H1 (cell line): ENCODE results near the gene PGM2. TPM values are rescaled to one million over a fixed set of nuclear protein-coding genes. Genes with fewer than 3 reads are reported as not detected.

Experiments
- CTCF ChIA-PET: fragments of 300-600 bp; sonication (Branson Sonifier 250); formaldehyde crosslinking; loops from one replicate; lab custom pipeline; 2021; ENCODE audit not compliant: partially characterized antibody; lab: Charles Lee
- POLR2A ChIA-PET: fragments of 300-600 bp; sonication (Branson Sonifier 250); formaldehyde crosslinking; loops from one replicate; lab custom pipeline; 2021; ENCODE audit warnings: inconsistent platforms; ENCODE audit not compliant: partially characterized antibody; lab: Charles Lee
- DNase-seq, 2 experiments: peaks; one replicate each; pipeline versions ENCODE4 v3.0.0 to v3.0.0-alpha.2; 2010 to 2022; ENCODE audit warnings: low spot score in 2 of 2, low read depth in 1 of 2, mixed read lengths in 1 of 2
- FAIRE-seq: peaks from 2 replicates; lab custom pipeline; 2011; peaks lifted over from hg19 to GRCh38; lab: Jason Lieb, UNC
- H2AFZ ChIP-seq: 2 replicates; pipeline ENCODE4 v1.8.1; 2012; ENCODE audit warnings: low read length, inconsistent platforms
- H2AK5ac ChIP-seq: 2 replicates; pipeline ENCODE4 v1.6.1; 2013; ENCODE audit warnings: low read depth, low read length
- H2BK120ac ChIP-seq: replicated peaks from 2 replicates; pipeline ENCODE3; 2013; ENCODE audit warnings: low read depth, low read length, inconsistent platforms
- H2BK12ac ChIP-seq: 2 replicates; pipeline ENCODE4 v1.6.1; 2013; ENCODE audit warnings: low read depth, low read length
- H2BK15ac ChIP-seq: 2 replicates; pipeline ENCODE4 v1.6.1; 2013; ENCODE audit warnings: low read length
- H2BK20ac ChIP-seq: 2 replicates; pipeline ENCODE4 v1.6.1; 2013; ENCODE audit warnings: low read length
- H2BK5ac ChIP-seq: 2 replicates; pipeline ENCODE4 v1.6.1; 2013; ENCODE audit warnings: low read depth, low read length
- H3K14ac ChIP-seq: 2 replicates; pipeline ENCODE4 v1.6.1; 2013; ENCODE audit warnings: inconsistent platforms; ENCODE audit not compliant: insufficient read length
- H3K18ac ChIP-seq: 2 replicates; pipeline ENCODE4 v1.6.1; 2013; ENCODE audit warnings: low read length; ENCODE audit errors: extremely low read depth
- H3K23ac ChIP-seq: 2 replicates; pipeline ENCODE4 v1.6.1; 2013; ENCODE audit warnings: inconsistent platforms; ENCODE audit not compliant: insufficient read length
- H3K23me2 ChIP-seq: 2 replicates; pipeline ENCODE4 v1.6.1; 2013; ENCODE audit warnings: low read depth, low read length
- H3K27ac ChIP-seq: 2 replicates; pipeline ENCODE4 v1.6.1; 2011; ENCODE audit warnings: low read depth, low read length, inconsistent platforms
- H3K27me3 ChIP-seq, 4 experiments: replicated peaks in 1 of 4; 1 replicate in 1 of 4; 2 replicates in 3 of 4; pipeline versions ENCODE4 v1.6.1 to v1.8.1; 2011 to 2013; ENCODE audit warnings: low read length in 3 of 4, mild to moderate bottlenecking in 3 of 4, inconsistent platforms in 2 of 4, mixed read lengths in 2 of 4, moderate library complexity in 1 of 4; ENCODE audit not compliant: control insufficient read depth in 3 of 4, insufficient read depth in 3 of 4; ENCODE audit errors: extremely low read depth in 1 of 4
- H3K36me3 ChIP-seq, 4 experiments: 2 replicates each; pipeline versions ENCODE4 v1.6.1 to v1.8.1; 2011 to 2013; ENCODE audit warnings: mild to moderate bottlenecking in 4 of 4, low read length in 3 of 4, moderate library complexity in 2 of 4, control low read depth in 1 of 4, inconsistent platforms in 1 of 4; ENCODE audit not compliant: insufficient read depth in 4 of 4, control insufficient read depth in 2 of 4
- H3K4ac ChIP-seq: replicated peaks from 2 replicates; pipeline ENCODE3; 2013; ENCODE audit warnings: low read length, low read depth, mixed read lengths, inconsistent platforms; ENCODE audit not compliant: insufficient read length
- H3K4me1 ChIP-seq, 4 experiments: replicated peaks in 1 of 4; 1 replicate in 1 of 4; 2 replicates in 3 of 4; pipeline versions ENCODE4 v1.6.1 to v1.8.1; 2011 to 2013; ENCODE audit warnings: low read length in 3 of 4, inconsistent platforms in 2 of 4, mixed read lengths in 1 of 4; ENCODE audit not compliant: insufficient read depth in 4 of 4, control insufficient read depth in 3 of 4
- H3K4me2 ChIP-seq, 2 experiments: 2 replicates each; pipeline versions ENCODE4 v1.6.1 to v1.8.1; 2011 to 2013; ENCODE audit warnings: low read depth in 2 of 2, low read length in 2 of 2, control low read depth in 1 of 2, inconsistent platforms in 1 of 2, mild to moderate bottlenecking in 1 of 2; ENCODE audit not compliant: insufficient read depth in 1 of 2
- H3K4me3 ChIP-seq, 4 experiments: fragments of 200-600, 300-600 bp in 1 of 4; sonication (generic), shearing (Covaris generic), sonication (Bioruptor Twin) in 1 of 4; 2 replicates each; pipeline versions ENCODE4 v1.5.1 to v1.8.1; 2011 to 2016; ENCODE audit warnings: low read length in 4 of 4, low read depth in 3 of 4, control low read depth in 2 of 4, inconsistent platforms in 2 of 4, mild to moderate bottlenecking in 2 of 4, mixed read lengths in 1 of 4, moderate library complexity in 1 of 4; ENCODE audit not compliant: insufficient read depth in 2 of 4; ENCODE audit errors: extremely low read depth in 1 of 4
- H3K56ac ChIP-seq: replicated peaks from 2 replicates; pipeline ENCODE3; 2013; ENCODE audit warnings: low read depth, mild to moderate bottlenecking, mixed read lengths, low read length, inconsistent platforms; ENCODE audit not compliant: insufficient read length
- H3K79me1 ChIP-seq: 2 replicates; pipeline ENCODE4 v1.6.1; 2013; ENCODE audit warnings: low read depth, low read length, control low read depth
- H3K79me2 ChIP-seq, 2 experiments: 2 replicates each; pipeline versions ENCODE4 v1.6.1 to v1.8.1; 2012 to 2013; ENCODE audit warnings: low read length in 2 of 2, mild to moderate bottlenecking in 2 of 2, inconsistent platforms in 1 of 2; ENCODE audit not compliant: insufficient read depth in 2 of 2, control insufficient read depth in 1 of 2
- H3K9ac ChIP-seq, 4 experiments: replicated peaks in 1 of 4; 1 replicate in 1 of 4; 2 replicates in 3 of 4; pipeline versions ENCODE4 v1.6.1 to v1.8.1; 2011 to 2013; ENCODE audit warnings: low read depth in 3 of 4, low read length in 3 of 4, control low read depth in 2 of 4, mild to moderate bottlenecking in 2 of 4, moderate library complexity in 2 of 4, inconsistent platforms in 1 of 4; ENCODE audit errors: extremely low read depth in 1 of 4
- H3K9me3 ChIP-seq, 2 experiments: 2 replicates each; pipeline versions ENCODE4 v1.6.1 to v1.8.1; 2012 to 2013; ENCODE audit warnings: mild to moderate bottlenecking in 2 of 2, moderate library complexity in 2 of 2, control low read depth in 1 of 2, inconsistent platforms in 1 of 2, low read depth in 1 of 2, low read length in 1 of 2, mixed read lengths in 1 of 2; ENCODE audit not compliant: insufficient read depth in 2 of 2
- H4K20me1 ChIP-seq, 2 experiments: replicated peaks in 1 of 2; 2 replicates each; pipeline versions ENCODE3 to v1.8.1; 2011 to 2013; ENCODE audit warnings: inconsistent platforms in 2 of 2, low read length in 2 of 2, mild to moderate bottlenecking in 1 of 2; ENCODE audit not compliant: insufficient read depth in 2 of 2, control insufficient read depth in 1 of 2
- H4K5ac ChIP-seq: 2 replicates; pipeline ENCODE4 v1.6.1; 2013; ENCODE audit warnings: low read length, low read depth, mixed read lengths, inconsistent platforms; ENCODE audit not compliant: insufficient read length
- H4K8ac ChIP-seq: 2 replicates; pipeline ENCODE4 v1.8.0; 2013; ENCODE audit warnings: mild to moderate bottlenecking, moderate library complexity, low read length, inconsistent platforms; ENCODE audit not compliant: insufficient read depth; ENCODE audit errors: extremely low read depth
- H4K91ac ChIP-seq: replicated peaks from 2 replicates; pipeline ENCODE3; 2013; ENCODE audit warnings: low read length, mixed read lengths, inconsistent platforms; ENCODE audit not compliant: insufficient read length
- BCL11A ChIP-seq, 2 experiments: IDR thresholded peaks; one replicate each; pipeline ENCODE4 v1.6.1; 2011; ENCODE audit warnings: low read depth in 2 of 2, low read length in 2 of 2, mild to moderate bottlenecking in 2 of 2
- CHD1 ChIP-seq: IDR thresholded peaks from 2 replicates; pipeline ENCODE4 v1.6.1; 2012; ENCODE audit warnings: low read depth, low read length, improper control_type of control experiment
- JUND ChIP-seq: IDR thresholded peaks from 2 replicates; pipeline ENCODE4 v1.6.1; 2011; ENCODE audit warnings: mild to moderate bottlenecking, improper control_type of control experiment, low read length
- NRF1 ChIP-seq: IDR thresholded peaks from 2 replicates; pipeline ENCODE4 v1.6.1; 2011; ENCODE audit warnings: mild to moderate bottlenecking, low read depth, low read length, improper control_type of control experiment
- WGBS, 2 experiments: shearing (Covaris generic) in 1 of 2; methylation state at CpG; one replicate each; pipeline versions ENCODE4 v1.1.6 to v1.1.7; 2013 to 2015; ENCODE audit warnings: low lambda C conversion rate in 2 of 2, mixed read lengths in 2 of 2, inconsistent platforms in 1 of 2, low coverage in 1 of 2, missing lambda C conversion rate in 1 of 2; ENCODE audit not compliant: insufficient replicate concordance in 2 of 2, insufficient coverage in 1 of 2, insufficient read length in 1 of 2; ENCODE audit errors: extremely low coverage in 1 of 2, missing lambda C conversion rate in 1 of 2; 5-methylcytosine and 5-hydroxymethylcytosine counted together
- polyA plus RNA-seq, 7 experiments: library from polyadenylated mRNA; depleted of rRNA in 3 of 7; stranded (reverse) in 5 of 7; unstranded in 2 of 7; fragments of >200 nt in 5 of 7; fragments of 200-250 nt in 2 of 7; gene quantifications; 1 replicate in 5 of 7; 2 replicates in 1 of 7; 4 replicates in 1 of 7; pipeline versions ENCODE4 v1.2.1 to v1.2.3, GENCODE V29; 2011 to 2013; ENCODE audit warnings: missing spikeins in 2 of 7, mixed read lengths in 2 of 7
- total RNA-seq: library from RNA; stranded (reverse); fragmentation: NEBNext Ultra II Directional; extraction: Animal tissue kit (Norgen Biotek cat#: 25700); gene quantifications from 2 replicates; pipeline ENCODE4 v1.2.1, GENCODE V29; 2021
- TF ChIP-seq, protein P1 (sequence below): IDR thresholded peaks from 2 replicates; pipeline ENCODE4 v1.6.1; 2011; ENCODE audit warnings: low read depth, mild to moderate bottlenecking, low read length; ENCODE audit not compliant: insufficient read depth

The PGM2 gene
- total and polyA plus RNA-seq, 2 of the 8 experiments (the other 6 are each of a cell fraction or from before 2014, with no cell fraction given): 7.7 to 38.0 TPM

DNA sequence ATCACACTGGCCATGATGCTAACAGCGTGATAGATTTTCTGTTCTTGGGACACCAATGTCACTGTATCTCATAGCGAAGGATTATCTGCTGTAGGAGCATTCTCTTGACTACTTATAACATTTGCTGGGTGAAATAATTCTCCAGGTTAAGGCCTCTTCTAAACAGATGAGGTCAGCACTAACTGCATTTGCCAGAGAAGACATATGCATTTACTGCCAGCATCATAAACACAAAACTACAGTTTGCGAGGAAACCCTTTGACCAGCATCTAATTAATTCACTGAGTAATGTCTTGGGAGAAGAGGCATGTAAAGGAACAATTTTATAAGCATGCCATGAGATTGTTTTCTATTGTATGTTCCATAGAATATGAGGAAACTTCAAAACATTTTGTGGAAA lies 78.3 kb downstream of the PGM2 start:
- H3K14ac ChIP-seq: no peak overlapping the region
- H3K36me3 ChIP-seq: no peaks in the 10 kb centered on the region
- no peak overlapping the region for H2BK15ac ChIP-seq
- no peak for DNase-seq
- no peak for TF ChIP-seq NRF1
- TF ChIP-seq JUND: no peak
- no peak for TF ChIP-seq CHD1
- TF ChIP-seq, protein P1, sequence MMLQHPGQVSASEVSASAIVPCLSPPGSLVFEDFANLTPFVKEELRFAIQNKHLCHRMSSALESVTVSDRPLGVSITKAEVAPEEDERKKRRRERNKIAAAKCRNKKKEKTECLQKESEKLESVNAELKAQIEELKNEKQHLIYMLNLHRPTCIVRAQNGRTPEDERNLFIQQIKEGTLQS: no peak
- no peak for TF ChIP-seq BCL11A (IDR thresholded peaks at IDR 0.05; ENCODE audit: low read depth in 2 of 2, low read length in 2 of 2)
- ChIA-PET POLR2A (no interaction called here), CTCF (no interaction called here)
- H4K91ac ChIP-seq: no peak overlapping the region
- H3K4me1 ChIP-seq: peaks cover 0 to 7% (median 1%) of the 10 kb centered on the region in 4 experiments; a peak in 5 of 7 replicates
- H2AFZ ChIP-seq: no peak overlapping the region
- H4K8ac ChIP-seq: no peak overlapping the region
- no peak overlapping the region for H3K4ac ChIP-seq
- no peak for FAIRE-seq
- H2BK12ac ChIP-seq: no peak overlapping the region
- no peak overlapping the region for H3K9ac ChIP-seq
- H3K23ac ChIP-seq: no peak overlapping the region
- no peaks in the 10 kb centered on the region for H3K79me2 ChIP-seq
- no peaks in the 10 kb centered on the region for H3K23me2 ChIP-seq
- no peak overlapping the region for H2BK120ac ChIP-seq
- no peak overlapping the region for H3K56ac ChIP-seq
- no peaks in the 10 kb centered on the region for H3K9me3 ChIP-seq
- no peak overlapping the region for H3K4me3 ChIP-seq
- H3K27ac ChIP-seq: no peak overlapping the region
- no peaks in the 10 kb centered on the region for H3K27me3 ChIP-seq
- H2AK5ac ChIP-seq: no peak overlapping the region
- 95% methylated on average over 3 of the region's 3 CpGs; no CpG with 5 or more reads in 1 of the 2 experiments for WGBS, 2 experiments
- no peaks in the 10 kb centered on the region for H4K20me1 ChIP-seq
- no peak overlapping the region for H2BK20ac ChIP-seq
- no peak overlapping the region for H2BK5ac ChIP-seq
- no peak overlapping the region for H3K18ac ChIP-seq
- no peak overlapping the region for H3K4me2 ChIP-seq
- H4K5ac ChIP-seq: no peak overlapping the region
- H3K79me1 ChIP-seq: no peaks in the 10 kb centered on the region
